Right lobe of liver (tissue), 4 donors: ENCODE results near the gene ATP10A.

ENCODE experiments used
- POLR2A ChIP-seq: fragments of 450-650 bp; IDR thresholded peaks from one replicate; pipeline ENCODE4 v1.6.1; 2017; ENCODE audit warnings: antibody characterized with exemption, mild to moderate bottlenecking
- TF ChIP-seq, protein P1 (sequence below), 4 donors: fragments of 200-600 bp in 3 of 4; fragments of 450-650 bp in 1 of 4; IDR thresholded peaks; one replicate each; pipeline versions ENCODE4 v1.5.1 to v1.8.0; 2016 to 2022; ENCODE audit warnings: antibody characterized with exemption in 4 of 4, mild to moderate bottlenecking in 2 of 4
- donor health status: DM: no; HTN: no; CAD: no.
- donor health status: DM: no; HTN: no; CAD: no.
- donor health status: DM: no; HTN: yes; CAD: no.

DNA sequence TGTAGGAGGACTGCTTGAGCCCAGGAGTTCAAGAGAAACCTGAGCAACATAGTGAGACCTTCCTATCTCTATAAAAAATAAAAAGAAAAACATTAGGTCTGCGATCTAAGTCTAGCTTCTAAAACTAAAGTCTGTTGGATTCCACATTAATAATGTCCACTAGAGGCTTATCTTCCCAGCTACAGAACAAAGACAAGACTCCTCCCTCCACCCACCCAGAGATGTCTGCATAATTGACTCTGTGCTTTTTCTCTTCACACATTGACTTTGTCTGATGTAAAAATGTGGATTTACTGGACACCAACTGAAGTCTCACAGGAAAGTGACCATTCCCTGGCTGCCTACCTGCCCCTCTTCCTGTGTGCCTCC, 91.8 kb downstream of the ATP10A start:
- TF ChIP-seq POLR2A: no peak
- TF ChIP-seq, protein P1, sequence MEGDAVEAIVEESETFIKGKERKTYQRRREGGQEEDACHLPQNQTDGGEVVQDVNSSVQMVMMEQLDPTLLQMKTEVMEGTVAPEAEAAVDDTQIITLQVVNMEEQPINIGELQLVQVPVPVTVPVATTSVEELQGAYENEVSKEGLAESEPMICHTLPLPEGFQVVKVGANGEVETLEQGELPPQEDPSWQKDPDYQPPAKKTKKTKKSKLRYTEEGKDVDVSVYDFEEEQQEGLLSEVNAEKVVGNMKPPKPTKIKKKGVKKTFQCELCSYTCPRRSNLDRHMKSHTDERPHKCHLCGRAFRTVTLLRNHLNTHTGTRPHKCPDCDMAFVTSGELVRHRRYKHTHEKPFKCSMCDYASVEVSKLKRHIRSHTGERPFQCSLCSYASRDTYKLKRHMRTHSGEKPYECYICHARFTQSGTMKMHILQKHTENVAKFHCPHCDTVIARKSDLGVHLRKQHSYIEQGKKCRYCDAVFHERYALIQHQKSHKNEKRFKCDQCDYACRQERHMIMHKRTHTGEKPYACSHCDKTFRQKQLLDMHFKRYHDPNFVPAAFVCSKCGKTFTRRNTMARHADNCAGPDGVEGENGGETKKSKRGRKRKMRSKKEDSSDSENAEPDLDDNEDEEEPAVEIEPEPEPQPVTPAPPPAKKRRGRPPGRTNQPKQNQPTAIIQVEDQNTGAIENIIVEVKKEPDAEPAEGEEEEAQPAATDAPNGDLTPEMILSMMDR (IDR thresholded peaks at IDR 0.05): no peak
